PC-9 (cell line): ENCODE data around the gene ZSCAN18. TPM values are rescaled to one million over a fixed set of nuclear protein-coding genes. Genes with fewer than 3 reads are reported as not detected.

Experiments
- BruUV-seq: library from RNA; stranded (reverse); fragments of 400-500 nt; replicated peaks from 2 replicates; lab custom pipeline; 2021; lab: Mats Ljungman, UMichigan
- CTCF ChIA-PET: fragments of 300-600 bp; sonication (Branson Sonifier 250); formaldehyde crosslinking; loops from one replicate; lab custom pipeline; 2022; ENCODE audit warnings: antibody characterized with exemption; lab: Charles Lee
- POLR2A ChIA-PET: fragments of 300-600 bp; sonication (Branson Sonifier 250); formaldehyde crosslinking; loops from one replicate; lab custom pipeline; 2022; ENCODE audit warnings: antibody characterized with exemption; ENCODE audit not compliant: unreplicated experiment; lab: Charles Lee
- DNase-seq, 2 experiments: peaks; one replicate each; pipeline versions ENCODE4 v3.0.0 to v3.0.0-alpha.2; 2015 to 2022; ENCODE audit warnings: mixed read lengths in 1 of 2
- H2AFZ ChIP-seq: fragments of 200-600 bp; sonication (generic); 2 replicates; pipeline ENCODE4 v1.8.1; 2017; ENCODE audit warnings: antibody characterized with exemption
- H3F3A ChIP-seq: fragments of 200-600 bp; sonication (generic); 2 replicates; pipeline ENCODE4 v1.8.1; 2017; ENCODE audit warnings: antibody characterized with exemption, mild to moderate bottlenecking, low read depth; ENCODE audit not compliant: insufficient read depth
- H3K27ac ChIP-seq: fragments of 200-600 bp; sonication (generic); 2 replicates; pipeline ENCODE4 v1.6.1; 2016; ENCODE audit warnings: mixed run types
- H3K27me3 ChIP-seq: fragments of 200-600 bp; sonication (generic); 2 replicates; pipeline ENCODE4 v1.6.1; 2016; ENCODE audit warnings: low read depth, mixed run types; ENCODE audit not compliant: insufficient read depth
- H3K36me3 ChIP-seq: fragments of 200-600 bp; sonication (generic); 2 replicates; pipeline ENCODE4 v1.6.1; 2016; ENCODE audit warnings: low read depth, mixed run types
- H3K4me1 ChIP-seq: fragments of 200-600 bp; sonication (generic); replicated peaks from 2 replicates; pipeline ENCODE4 v1.6.1; 2016; ENCODE audit warnings: mixed run types; ENCODE audit not compliant: insufficient read depth
- H3K4me2 ChIP-seq: fragments of 200-600 bp; sonication (generic); 2 replicates; pipeline ENCODE4 v1.6.1; 2017; ENCODE audit warnings: mixed run types
- H3K4me3 ChIP-seq: fragments of 200-600 bp; sonication (generic); 2 replicates; pipeline ENCODE4 v1.6.1; 2016; ENCODE audit warnings: mixed run types
- H3K79me2 ChIP-seq: fragments of 200-600 bp; sonication (generic); 2 replicates; pipeline ENCODE4 v1.6.1; 2017; ENCODE audit warnings: low read depth, mixed run types
- H3K9me2 ChIP-seq: fragments of 200-600 bp; sonication (generic); 2 replicates; pipeline ENCODE4 v1.8.1; 2017; ENCODE audit warnings: mild to moderate bottlenecking; ENCODE audit not compliant: insufficient read depth
- H3K9me3 ChIP-seq: fragments of 200-600 bp; sonication (generic); 2 replicates; pipeline ENCODE4 v1.8.1; 2016; ENCODE audit warnings: low read depth; ENCODE audit not compliant: insufficient read depth
- H4K20me1 ChIP-seq: fragments of 200-600 bp; sonication (generic); 2 replicates; pipeline ENCODE4 v1.8.1; 2017; ENCODE audit not compliant: insufficient read depth
- EZH2 ChIP-seq: fragments of 200-600 bp; sonication (generic); IDR thresholded peaks from 2 replicates; pipeline ENCODE4 v1.8.0; 2017; ENCODE audit warnings: antibody characterized with exemption, low read depth
- intact Hi-C: fragments of 100-400 bp; cut with micrococcal nuclease; formaldehyde crosslinking; loops from one replicate; pipeline ENCODE4 v1.10.0; 2022; ENCODE audit not compliant: unreplicated experiment
- total RNA-seq: library from RNA; stranded (reverse); gene quantifications from 2 replicates; pipeline ENCODE4 v1.2.3, GENCODE V29; 2021
- TF ChIP-seq, protein P1 (sequence below): fragments of 200-600 bp; sonication (generic); conservative IDR thresholded peaks from 2 replicates; pipeline ENCODE4 v1.6.1; 2017; ENCODE audit warnings: mixed run types, antibody characterized with exemption, mild to moderate bottlenecking, moderate library complexity

The ZSCAN18 gene
- total RNA-seq, 1 experiment from 2014 or later = 76.3 TPM

DNA sequence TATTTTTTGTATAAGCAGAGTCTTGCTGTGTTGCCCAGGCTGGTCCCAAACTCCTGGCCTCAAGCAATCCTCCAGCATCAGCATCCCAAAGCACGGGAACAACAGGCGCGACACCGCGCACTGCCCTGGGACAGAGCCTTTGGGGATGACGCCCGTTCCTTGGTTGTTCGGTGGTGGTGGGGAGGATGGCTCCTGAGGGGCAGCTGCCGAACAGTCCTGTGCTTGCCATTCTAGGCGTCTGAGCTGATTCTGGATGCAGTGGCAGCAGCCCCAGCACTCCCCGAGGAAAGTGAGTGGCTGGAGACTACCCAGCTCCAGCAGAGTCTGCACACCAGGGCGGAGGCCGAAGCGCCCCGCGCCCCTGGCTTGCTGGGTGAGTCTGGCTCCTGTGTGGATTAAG, 45.8 kb downstream of the ZSCAN18 start:
- DNase-seq = no peak
- no peak overlapping the region for H2AFZ ChIP-seq
- no peak overlapping the region for H3K4me3 ChIP-seq
- intact Hi-C loops = no loop called here
- no peaks in the 10 kb centered on the region for H3F3A ChIP-seq
- no peak overlapping the region for H3K4me2 ChIP-seq
- no peaks in the 10 kb centered on the region for H3K9me2 ChIP-seq
- ChIA-PET POLR2A (no interaction called here), CTCF (no interaction called here)
- H3K79me2 ChIP-seq = no peaks in the 10 kb centered on the region
- BruUV-seq = no TSS peak
- H3K27ac ChIP-seq = no peak overlapping the region
- no peaks in the 10 kb centered on the region for H4K20me1 ChIP-seq
- TF ChIP-seq, protein P1, sequence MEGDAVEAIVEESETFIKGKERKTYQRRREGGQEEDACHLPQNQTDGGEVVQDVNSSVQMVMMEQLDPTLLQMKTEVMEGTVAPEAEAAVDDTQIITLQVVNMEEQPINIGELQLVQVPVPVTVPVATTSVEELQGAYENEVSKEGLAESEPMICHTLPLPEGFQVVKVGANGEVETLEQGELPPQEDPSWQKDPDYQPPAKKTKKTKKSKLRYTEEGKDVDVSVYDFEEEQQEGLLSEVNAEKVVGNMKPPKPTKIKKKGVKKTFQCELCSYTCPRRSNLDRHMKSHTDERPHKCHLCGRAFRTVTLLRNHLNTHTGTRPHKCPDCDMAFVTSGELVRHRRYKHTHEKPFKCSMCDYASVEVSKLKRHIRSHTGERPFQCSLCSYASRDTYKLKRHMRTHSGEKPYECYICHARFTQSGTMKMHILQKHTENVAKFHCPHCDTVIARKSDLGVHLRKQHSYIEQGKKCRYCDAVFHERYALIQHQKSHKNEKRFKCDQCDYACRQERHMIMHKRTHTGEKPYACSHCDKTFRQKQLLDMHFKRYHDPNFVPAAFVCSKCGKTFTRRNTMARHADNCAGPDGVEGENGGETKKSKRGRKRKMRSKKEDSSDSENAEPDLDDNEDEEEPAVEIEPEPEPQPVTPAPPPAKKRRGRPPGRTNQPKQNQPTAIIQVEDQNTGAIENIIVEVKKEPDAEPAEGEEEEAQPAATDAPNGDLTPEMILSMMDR = no peak
- TF ChIP-seq EZH2 = no peak
- peaks cover 77% of the 10 kb centered on the region for H3K27me3 ChIP-seq
- no peaks in the 10 kb centered on the region for H3K4me1 ChIP-seq
- no peaks in the 10 kb centered on the region for H3K36me3 ChIP-seq
- 0 out of 2 replicates have a peak, but pooled peaks cover 7% of the 10 kb centered on the region for H3K9me3 ChIP-seq

DNA sequence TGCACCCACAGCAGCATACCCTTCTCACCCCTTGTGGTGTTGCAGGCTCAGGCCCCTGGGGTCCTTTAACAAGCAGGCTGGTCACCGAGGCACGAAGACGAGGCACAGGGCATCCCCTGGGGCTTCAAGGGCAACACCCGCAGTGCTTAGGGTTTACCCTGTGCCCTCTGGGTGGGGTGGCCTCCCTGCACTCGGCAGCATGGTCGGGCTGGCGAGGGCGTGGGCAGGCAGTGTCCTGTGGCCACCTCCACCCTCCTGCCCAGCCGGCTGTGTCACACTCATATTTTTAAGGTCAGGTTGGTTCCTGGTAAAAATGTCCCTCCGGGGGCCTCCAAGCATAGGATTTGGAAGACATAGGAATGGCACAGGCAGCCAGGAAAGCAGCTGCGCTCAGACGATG, 50.4 kb downstream of the ZSCAN18 start:
- intact Hi-C loops = no loop called here
- Histone ChIP-seq H4K20me1 (no peaks in the 10 kb centered on the region), H3K79me2 (no peaks in the 10 kb centered on the region), H3K36me3 (no peaks in the 10 kb centered on the region), H3K27ac (no peak overlapping the region), H3K4me1 (no peaks in the 10 kb centered on the region), H3F3A (no peaks in the 10 kb centered on the region), H3K9me3 (peaks cover 7% of the 10 kb centered on the region; the same call in 1 of the 2 replicates), H3K4me3 (no peak overlapping the region), H3K4me2 (no peak overlapping the region), H3K27me3 (peaks cover 76% of the 10 kb centered on the region), H2AFZ (no peak overlapping the region), H3K9me2 (no peaks in the 10 kb centered on the region)
- ChIA-PET POLR2A (no interaction called here), CTCF (no interaction called here)
- no peak for TF ChIP-seq EZH2
- TF ChIP-seq, protein P1 = no peak
- no TSS peak for BruUV-seq
- DNase-seq = no peak

DNA sequence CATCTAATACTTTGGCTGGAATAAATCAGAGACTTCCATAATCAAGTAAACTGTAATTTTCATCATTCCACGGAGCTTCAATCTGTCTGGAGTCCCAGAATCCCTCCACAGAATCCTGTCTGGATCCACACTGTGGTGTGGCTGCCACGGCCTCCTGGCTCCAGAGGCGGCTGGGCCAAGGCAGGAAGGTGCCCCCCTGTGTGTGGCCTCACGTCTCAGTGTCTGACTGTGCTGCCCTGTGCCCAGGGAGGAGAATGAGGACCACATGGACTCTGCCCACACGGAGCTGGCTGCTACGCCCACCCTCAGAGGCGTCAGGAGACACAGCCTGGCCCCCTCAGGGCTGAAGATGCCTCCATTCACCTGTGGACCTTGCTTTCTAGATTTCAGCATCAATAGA, 51.2 kb downstream of the ZSCAN18 start:
- Histone ChIP-seq H3K79me2 (no peaks in the 10 kb centered on the region), H4K20me1 (no peaks in the 10 kb centered on the region), H3K4me3 (no peak overlapping the region), H3K4me2 (no peak overlapping the region), H3K9me2 (no peaks in the 10 kb centered on the region), H3F3A (no peaks in the 10 kb centered on the region), H3K4me1 (no peaks in the 10 kb centered on the region), H3K27me3 (peaks cover 68% of the 10 kb centered on the region), H2AFZ (no peak overlapping the region), H3K9me3 (peaks cover 2% of the 10 kb centered on the region; the same call in 1 of the 2 replicates), H3K27ac (no peak overlapping the region), H3K36me3 (no peaks in the 10 kb centered on the region)
- intact Hi-C loops = no loop called here
- ChIA-PET CTCF (no interaction called here), POLR2A (no interaction called here)
- DNase-seq = no peak
- TF ChIP-seq EZH2 = no peak
- TF ChIP-seq, protein P1 = no peak
- BruUV-seq = no TSS peak
